Endothelial cell of umbilical vein (primary cell): Measurements from ENCODE around the gene MTAP. TPM values are rescaled to one million over a fixed set of nuclear protein-coding genes. Genes with fewer than 3 reads are reported as not detected.

ENCODE experiments used
- BruUV-seq: library from RNA; stranded (reverse); fragments of 400-500 nt; replicated peaks from 2 replicates; lab custom pipeline; 2021; lab: Mats Ljungman, UMichigan
- CTCF ChIA-PET: fragments of 300-600, 350-600 bp; sonication (Branson Sonifier 250); formaldehyde crosslinking; loops from one replicate; lab custom pipeline; 2021; ENCODE audit warnings: antibody characterized with exemption, inconsistent platforms; lab: Charles Lee
- POLR2A ChIA-PET: fragments of 300-600, 350-600 bp; sonication (Branson Sonifier 250); formaldehyde crosslinking; loops from one replicate; lab custom pipeline; 2021; ENCODE audit warnings: antibody characterized with exemption, inconsistent platforms; lab: Charles Lee
- DNase-seq: peaks from one replicate; pipeline ENCODE4 v3.0.0-alpha.2; 2011; ENCODE audit warnings: low read depth, low spot score
- FAIRE-seq: peaks from 2 replicates; lab custom pipeline; 2011; peaks lifted over from hg19 to GRCh38; lab: Jason Lieb, UNC
- H2AFZ ChIP-seq: 2 replicates; pipeline ENCODE4 v1.6.0; 2012; ENCODE audit warnings: low read depth, low read length, control low read depth, inconsistent platforms
- H3K27ac ChIP-seq: 2 replicates; pipeline ENCODE4 v1.5.1; 2011; ENCODE audit warnings: low read depth, mild to moderate bottlenecking, control low read depth, low read length, moderate library complexity; ENCODE audit not compliant: insufficient read depth
- H3K27me3 ChIP-seq, 2 experiments: 2 replicates each; pipeline versions ENCODE4 v1.6.0 to v1.6.1; 2011; ENCODE audit warnings: low read length in 2 of 2, mixed read lengths in 1 of 2; ENCODE audit not compliant: control insufficient read depth in 2 of 2, insufficient read depth in 2 of 2
- H3K36me3 ChIP-seq, 2 experiments: 2 replicates in 1 of 2; 3 replicates in 1 of 2; pipeline ENCODE4 v1.5.1; 2011; ENCODE audit warnings: low read length in 2 of 2, mild to moderate bottlenecking in 1 of 2, moderate library complexity in 1 of 2; ENCODE audit not compliant: control insufficient read depth in 2 of 2, insufficient read depth in 2 of 2; ENCODE audit errors: extremely low read depth in 1 of 2
- H3K4me1 ChIP-seq: 3 replicates; pipeline ENCODE4 v1.5.1; 2011; ENCODE audit warnings: mild to moderate bottlenecking, low read length; ENCODE audit not compliant: control insufficient read depth, insufficient read depth; ENCODE audit errors: extremely low read depth
- H3K4me2 ChIP-seq: 2 replicates; pipeline ENCODE4 v1.6.1; 2011; ENCODE audit warnings: low read length, control low read depth, mixed read lengths; ENCODE audit not compliant: insufficient read depth
- H3K4me3 ChIP-seq, 3 experiments: fragments of 200-600 bp in 1 of 3; sonication (generic), shearing (Covaris generic) in 1 of 3; replicated peaks in 1 of 3; 2 replicates each; pipeline ENCODE4 v1.5.1; 2011 to 2016; ENCODE audit warnings: control low read depth in 3 of 3, low read length in 3 of 3, mild to moderate bottlenecking in 2 of 3, inconsistent platforms in 1 of 3, low read depth in 1 of 3, moderate library complexity in 1 of 3; ENCODE audit not compliant: insufficient read depth in 1 of 3
- H3K79me2 ChIP-seq: 2 replicates; pipeline ENCODE4 v1.6.0; 2012; ENCODE audit warnings: low read length, inconsistent platforms; ENCODE audit not compliant: control insufficient read depth, insufficient read depth
- H3K9ac ChIP-seq: replicated peaks from 2 replicates; pipeline ENCODE3; 2011; ENCODE audit warnings: low read length, control low read depth; ENCODE audit not compliant: insufficient read depth; ENCODE audit errors: extremely low read depth
- H3K9me1 ChIP-seq: replicated peaks from 3 replicates; pipeline ENCODE4 v1.6.0; 2011; ENCODE audit warnings: mild to moderate bottlenecking, low read length; ENCODE audit not compliant: control insufficient read depth, insufficient read depth; ENCODE audit errors: extremely low read depth
- H3K9me3 ChIP-seq: replicated peaks from 2 replicates; pipeline ENCODE4 v1.5.1; 2012; ENCODE audit warnings: low read length, inconsistent platforms; ENCODE audit not compliant: control insufficient read depth, insufficient read depth
- H4K20me1 ChIP-seq: replicated peaks from 2 replicates; pipeline ENCODE3; 2011; ENCODE audit warnings: mild to moderate bottlenecking, low read length; ENCODE audit not compliant: control insufficient read depth, insufficient read depth; ENCODE audit errors: extremely low read depth
- EZH2 ChIP-seq: IDR thresholded peaks from 2 replicates; pipeline ENCODE4 v1.6.1; 2012; ENCODE audit warnings: borderline replicate concordance, low read depth, mild to moderate bottlenecking, moderate library complexity, low read length, inconsistent platforms; ENCODE audit not compliant: severe bottlenecking
- FOS ChIP-seq: IDR thresholded peaks from 2 replicates; pipeline ENCODE4 v1.6.1; 2011; ENCODE audit warnings: mild to moderate bottlenecking, low read length, moderate library complexity, borderline replicate concordance; ENCODE audit not compliant: insufficient read depth
- JUN ChIP-seq: IDR thresholded peaks from 2 replicates; pipeline ENCODE4 v1.6.1; 2011; ENCODE audit warnings: borderline replicate concordance, low read depth; ENCODE audit not compliant: insufficient read length, insufficient read depth
- POLR2A ChIP-seq: IDR thresholded peaks from 2 replicates; pipeline ENCODE4 v1.6.1; 2012; ENCODE audit warnings: low read depth, mild to moderate bottlenecking, control low read depth, low read length
- dilution Hi-C: fragments of 300-500 bp; cut with MboI; formaldehyde crosslinking; loops from one replicate; pipeline ENCODE4 v1.15.0; 2019; ENCODE audit warnings: low sequenced_read_pairs; ENCODE audit not compliant: extremely low pct_ligation_motif_present
- intact Hi-C: fragments of 100-400 bp; cut with micrococcal nuclease; formaldehyde crosslinking; loops from one replicate; pipeline ENCODE4 v1.10.0; 2022
- polyA plus RNA-seq, 4 experiments: library from polyadenylated mRNA; depleted of rRNA in 3 of 4; stranded (reverse) in 3 of 4; unstranded in 1 of 4; fragments of >200 nt; gene quantifications; 2 replicates each; pipeline versions ENCODE4 v1.2.1 to v1.2.3, GENCODE V29; 2011 to 2012; ENCODE audit warnings: missing spikeins in 1 of 4
- total RNA-seq: library from RNA; stranded (reverse); gene quantifications from 2 replicates; pipeline ENCODE4 v1.2.3, GENCODE V29; 2021

MTAP gene
- total and polyA plus RNA-seq, 2 donors (not counting 3 experiments of a cell fraction or from before 2014, with no cell fraction given), result 11.3 to 55.1 TPM

DNA sequence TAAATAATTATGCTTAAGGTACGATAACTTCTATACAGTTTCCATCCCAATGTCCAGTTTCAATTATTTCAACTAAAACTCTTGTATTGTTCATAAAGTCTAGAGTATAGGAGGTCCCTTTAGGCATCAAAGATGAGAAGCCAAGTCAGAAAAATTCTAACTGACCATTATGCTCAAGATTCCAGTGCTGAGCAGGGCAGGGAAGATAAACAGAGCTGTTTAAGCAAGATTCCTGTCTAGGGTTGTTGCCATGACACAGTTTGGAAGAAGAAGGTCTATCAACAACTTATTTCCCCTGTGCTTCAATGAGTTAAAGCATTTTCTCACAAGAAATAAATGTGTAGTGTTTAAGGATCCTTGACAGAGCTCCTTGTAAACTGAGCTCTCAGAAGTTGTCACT, 48.9 kb upstream of the MTAP start:
- Histone ChIP-seq H3K9me3 (no peaks in the 10 kb centered on the region), H3K79me2 (no peaks in the 10 kb centered on the region), H3K36me3 (no peaks in the 10 kb centered on the region), H3K4me2 (no peak overlapping the region), H3K9me1 (no peaks in the 10 kb centered on the region), H2AFZ (no peak overlapping the region), H3K27me3 (peaks cover 19 to 52% of the 10 kb centered on the region in 2 experiments), H3K4me1 (no peaks in the 10 kb centered on the region), H4K20me1 (no peaks in the 10 kb centered on the region), H3K9ac (no peak overlapping the region), H3K27ac (no peak overlapping the region), H3K4me3 (no peak overlapping the region)
- TF ChIP-seq JUN (no peak), POLR2A (no peak)
- dilution Hi-C loops (no loop called here), intact Hi-C loops (no loop called here)
- CTCF ChIA-PET, result no interaction called here
- no TSS peak for BruUV-seq
- POLR2A ChIA-PET, result interaction anchor here (0.5 kb wide), 1 partner anchor 476 kb away, joined by 8 read pairs; no protein-coding TSS in a partner anchor
- DNase-seq (no peak), FAIRE-seq (no peak)

DNA sequence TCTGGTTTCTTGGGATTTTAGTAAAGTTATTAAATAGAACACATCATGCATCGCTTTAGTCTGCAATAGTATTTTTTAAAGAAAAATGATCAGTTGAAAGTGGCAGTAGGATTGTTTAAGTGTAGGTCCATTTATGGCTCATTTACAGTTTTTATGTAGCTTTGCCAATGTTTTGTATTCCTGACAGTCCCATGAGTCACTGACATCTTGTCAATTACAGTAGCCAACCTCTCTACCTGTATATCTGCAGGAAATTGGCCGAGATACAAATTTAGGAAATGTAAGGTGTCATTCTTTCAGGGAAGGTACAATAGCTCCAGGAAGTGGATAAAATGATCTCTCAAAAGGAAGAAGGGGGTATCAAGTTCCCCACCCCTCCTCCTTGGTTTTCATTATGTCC, 47.7 kb upstream of the MTAP start:
- Histone ChIP-seq H3K4me2 (no peak overlapping the region), H3K4me3 (no peak overlapping the region), H4K20me1 (no peaks in the 10 kb centered on the region), H3K27ac (no peak overlapping the region), H3K27me3 (peaks cover 16 to 54% of the 10 kb centered on the region in 2 experiments), H3K9me3 (no peaks in the 10 kb centered on the region), H3K79me2 (no peaks in the 10 kb centered on the region), H3K4me1 (no peaks in the 10 kb centered on the region), H3K9ac (no peak overlapping the region), H2AFZ (no peak overlapping the region), H3K9me1 (no peaks in the 10 kb centered on the region), H3K36me3 (no peaks in the 10 kb centered on the region)
- FAIRE-seq (peak; percentile 59), DNase-seq (no peak)
- intact Hi-C loops (no loop called here), dilution Hi-C loops (no loop called here)
- ChIA-PET POLR2A (no interaction called here), CTCF (interaction anchor here (0.8 to 1.1 kb wide), 6 partner anchors 11 to 359 kb away, joined by 3 to 4 read pairs (median 3); no protein-coding TSS in a partner anchor)
- peak; percentile 33 for TF ChIP-seq FOS
- no peak for TF ChIP-seq EZH2
- no TSS peak for BruUV-seq
